HG03565 (cell line): ENCODE measurements around the gene DAND5.

Experiments used
- ATAC-seq: cut with Tn5 transposase; IDR thresholded peaks from one replicate; pipeline ENCODE4 v1.9.1; 2021; ENCODE audit warnings: mild to moderate bottlenecking, moderate library complexity; ENCODE audit not compliant: unreplicated experiment

Gene DAND5

DNA sequence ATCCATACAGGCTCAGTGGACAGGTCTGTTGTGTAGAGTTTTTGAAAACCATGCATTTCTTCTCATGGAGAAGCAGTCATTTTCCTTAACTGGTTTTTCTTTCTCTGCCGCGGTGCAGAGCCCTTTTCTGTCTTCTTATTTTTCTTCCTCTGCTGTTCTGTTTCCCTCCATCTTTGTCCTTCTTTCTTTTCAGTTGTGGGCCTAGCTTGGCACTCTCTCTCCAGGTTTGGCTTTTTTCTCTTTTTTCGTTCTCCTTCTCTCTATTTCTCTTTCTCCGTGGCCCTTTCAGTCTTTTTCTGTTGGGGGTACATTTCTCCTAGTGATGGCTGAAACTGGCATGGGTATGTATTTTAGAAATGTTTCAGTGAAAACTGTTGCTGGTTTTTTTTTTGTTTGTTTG is 50.0 kb downstream of the DAND5 start:
- no peak for ATAC-seq

DNA sequence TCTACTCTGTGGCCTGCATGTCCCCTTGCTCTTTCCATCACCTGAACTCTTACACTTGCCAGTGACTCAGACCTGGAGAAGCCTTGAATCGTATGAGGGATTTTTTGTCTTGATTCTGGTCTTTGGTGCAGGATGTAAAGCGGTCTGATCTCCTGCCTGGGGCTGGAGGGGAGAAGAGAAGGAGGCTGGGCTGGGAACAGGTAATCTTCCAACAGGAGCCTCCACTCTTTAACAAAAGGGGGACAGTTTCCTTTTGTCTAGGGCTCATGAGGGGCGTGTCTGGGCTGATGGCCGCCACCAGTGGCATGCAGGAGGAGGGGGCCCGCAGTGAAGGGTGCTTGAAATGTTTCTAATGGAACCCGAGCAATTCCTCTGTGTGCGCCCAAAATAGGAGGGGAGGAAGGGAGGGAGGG is 50.6 kb downstream of the DAND5 start:
- no peak for ATAC-seq

DNA sequence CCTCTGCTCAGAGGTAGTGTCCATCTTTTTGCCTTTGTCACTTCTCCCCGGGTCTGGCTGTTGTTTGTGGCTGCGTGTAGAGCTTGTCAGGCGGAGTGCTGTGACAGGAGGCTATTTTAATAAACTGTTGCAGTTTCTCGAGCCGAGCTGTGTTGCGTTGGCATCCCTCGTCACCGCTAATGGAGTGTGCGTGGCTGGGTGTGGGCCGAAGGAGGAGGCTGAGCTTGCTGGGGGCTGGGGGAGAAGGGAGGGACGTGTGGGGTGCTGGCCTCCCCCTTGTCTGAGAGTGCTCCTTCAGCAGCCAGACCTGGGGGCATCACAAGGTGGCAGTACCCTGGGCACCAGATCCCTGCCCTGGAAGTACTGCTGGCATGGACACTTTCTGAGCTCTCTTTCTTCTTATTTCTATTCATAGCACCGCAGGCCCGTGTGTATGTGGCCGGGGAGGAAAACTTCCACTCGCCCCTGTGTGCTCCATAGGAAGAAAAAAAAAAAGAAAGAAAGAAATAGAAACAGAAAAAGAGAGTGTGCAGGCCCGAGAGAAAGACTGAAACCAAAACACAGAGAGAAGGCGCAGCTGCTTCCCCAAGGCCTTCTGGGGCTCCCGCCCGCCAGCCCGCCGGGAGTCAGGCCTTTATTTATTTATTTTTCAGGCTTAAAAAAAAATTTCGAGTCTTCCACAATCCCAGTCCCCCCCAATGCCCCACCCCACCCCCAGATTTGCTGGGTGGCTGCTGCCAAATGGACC is 52.9 kb downstream of the DAND5 start:
- ATAC-seq = no peak

DNA sequence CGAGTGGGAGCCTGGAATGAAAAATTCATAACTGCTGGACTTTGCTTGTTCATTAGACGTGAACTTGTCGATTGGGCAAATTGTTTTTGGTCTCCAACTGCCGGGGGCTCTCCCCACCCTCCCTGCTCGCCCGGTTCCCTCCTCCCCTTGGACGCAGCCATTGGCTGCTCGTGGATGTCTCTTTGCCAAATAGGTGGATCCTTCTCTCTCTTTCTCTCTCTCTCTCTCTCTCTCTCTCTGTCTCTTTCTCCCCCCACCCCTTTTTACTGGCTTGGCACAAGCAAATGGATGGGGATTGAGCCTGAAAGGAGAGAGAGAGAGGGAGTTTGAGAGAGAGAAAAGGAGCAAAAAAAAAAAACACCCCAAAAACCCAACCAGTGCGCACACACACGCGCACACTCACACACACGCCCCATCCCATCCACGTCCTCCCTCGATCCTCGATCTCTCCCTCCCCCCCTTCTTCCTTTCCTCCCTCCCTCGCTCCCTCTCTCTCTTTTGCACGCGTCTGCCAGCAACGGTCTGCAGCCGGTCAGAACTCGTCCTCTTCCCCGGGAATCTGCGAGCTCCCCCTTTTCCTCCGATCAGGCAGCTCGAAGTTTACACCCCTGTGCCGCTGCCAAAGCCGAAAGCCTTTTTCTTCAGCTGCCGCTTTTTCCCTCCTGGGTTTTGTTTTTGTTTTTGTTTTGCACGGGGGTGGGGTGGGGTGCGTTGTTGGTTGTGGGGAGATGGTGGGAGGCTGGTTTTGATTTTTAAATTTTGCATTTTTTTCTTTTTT is 53.7 kb downstream of the DAND5 start:
- ATAC-seq = no peak

DNA sequence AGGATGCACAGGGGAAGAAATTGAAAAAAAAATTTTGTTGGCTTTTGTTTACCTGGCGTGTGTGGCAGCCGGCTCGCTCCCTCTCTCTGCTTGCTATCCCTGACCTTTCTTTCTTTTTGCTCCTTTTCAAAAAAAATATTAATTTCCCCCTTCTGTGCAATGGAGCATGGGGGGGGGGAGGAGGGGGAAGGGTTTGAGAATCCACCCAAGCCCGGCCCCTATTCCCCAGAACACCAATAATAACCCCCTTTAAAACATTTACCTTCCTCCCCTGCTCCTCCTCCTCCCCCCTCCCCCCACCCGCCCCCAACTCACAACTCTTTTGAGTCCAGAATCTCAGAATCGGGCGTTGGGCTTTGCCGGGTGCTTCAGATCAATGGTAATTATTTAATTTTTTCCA is 54.3 kb downstream of the DAND5 start:
- no peak for ATAC-seq
